RWPE2 (cell line): ENCODE measurements around the gene RAB11A.
"Not testable (repeated sequence)": the region's sequence is repeated elsewhere in the genome, so short reads cannot be mapped to it uniquely, and the experiment has no call there.

Source experiments
- ATAC-seq: fragments of 200-7000 bp; cut with Tn5 transposase; 3 replicates; pipeline ENCODE4 v1.9.1; 2021; ENCODE audit warnings: low read depth
- DNase-seq: peaks from one replicate; pipeline ENCODE4 v3.0.0-alpha.2; 2020; ENCODE audit warnings: low spot score
- H3K27ac ChIP-seq: fragments of 450-650 bp; 2 replicates; pipeline ENCODE4 v1.5.1; 2017; ENCODE audit warnings: mild to moderate bottlenecking; ENCODE audit not compliant: poor library complexity, severe bottlenecking
- H3K27me3 ChIP-seq: fragments of 250-450 bp; sonication (Bioruptor Pico); 2 replicates; pipeline ENCODE4 v1.5.1; 2021; ENCODE audit warnings: mild to moderate bottlenecking, moderate library complexity; ENCODE audit not compliant: insufficient read depth, poor library complexity, severe bottlenecking
- H3K36me3 ChIP-seq: fragments of 250-450 bp; sonication (Bioruptor Pico); 2 replicates; pipeline ENCODE4 v1.5.1; 2020; ENCODE audit warnings: low read depth, mild to moderate bottlenecking, moderate library complexity
- H3K4me1 ChIP-seq: fragments of 250-450 bp; sonication (Bioruptor Pico); 2 replicates; pipeline ENCODE4 v1.5.1; 2021; ENCODE audit warnings: mild to moderate bottlenecking, moderate library complexity; ENCODE audit not compliant: insufficient read depth, poor library complexity, severe bottlenecking
- H3K4me3 ChIP-seq: fragments of 250-450 bp; sonication (Bioruptor Pico); 2 replicates; pipeline ENCODE4 v1.5.1; 2021; ENCODE audit warnings: mild to moderate bottlenecking, moderate library complexity; ENCODE audit not compliant: severe bottlenecking
- H3K9me3 ChIP-seq: fragments of 250-450 bp; sonication (Bioruptor Pico); 2 replicates; pipeline ENCODE4 v1.5.1; 2021; ENCODE audit warnings: mild to moderate bottlenecking, moderate library complexity; ENCODE audit not compliant: severe bottlenecking
- TF ChIP-seq, protein P1 (sequence below): fragments of 450-650 bp; IDR thresholded peaks from one replicate; pipeline ENCODE4 v1.5.1; 2017; ENCODE audit warnings: mild to moderate bottlenecking, moderate library complexity; ENCODE audit not compliant: poor library complexity, severe bottlenecking

RAB11A gene

DNA sequence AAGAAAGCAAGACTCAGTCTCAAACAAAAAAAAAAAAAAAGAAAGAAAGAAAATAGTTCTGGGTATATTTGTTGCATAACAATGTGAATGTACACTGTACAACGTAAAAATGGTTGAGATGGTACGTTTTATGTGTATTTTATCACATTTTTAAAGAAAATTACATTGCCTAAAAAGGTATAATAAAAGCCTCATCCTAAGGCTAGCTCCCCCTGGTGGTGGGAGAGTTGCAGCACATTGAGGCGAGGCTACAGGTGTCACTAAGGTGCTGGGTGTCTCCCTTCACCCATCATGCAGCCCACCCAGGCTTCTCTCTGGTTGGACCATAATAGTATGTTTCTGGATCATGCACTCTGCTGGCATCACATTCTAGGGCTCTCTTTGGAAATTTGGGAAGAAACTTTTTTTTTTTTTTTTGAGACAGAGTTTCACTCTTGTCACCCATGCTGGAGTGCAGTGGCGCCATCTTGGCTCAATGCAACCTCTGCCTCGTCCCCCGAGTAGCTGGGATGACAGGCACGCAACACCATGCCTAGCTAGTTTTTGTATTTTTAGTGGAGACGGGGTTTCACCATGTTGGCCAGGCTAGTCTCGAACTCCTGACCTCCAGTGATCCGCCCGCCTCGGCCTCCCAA, 12.4 kb upstream of the RAB11A start:
- no peaks in the 10 kb centered on the region for H3K36me3 ChIP-seq
- no peaks in the 10 kb centered on the region for H3K27me3 ChIP-seq
- H3K4me3 ChIP-seq: no peak overlapping the region
- TF ChIP-seq, protein P1, sequence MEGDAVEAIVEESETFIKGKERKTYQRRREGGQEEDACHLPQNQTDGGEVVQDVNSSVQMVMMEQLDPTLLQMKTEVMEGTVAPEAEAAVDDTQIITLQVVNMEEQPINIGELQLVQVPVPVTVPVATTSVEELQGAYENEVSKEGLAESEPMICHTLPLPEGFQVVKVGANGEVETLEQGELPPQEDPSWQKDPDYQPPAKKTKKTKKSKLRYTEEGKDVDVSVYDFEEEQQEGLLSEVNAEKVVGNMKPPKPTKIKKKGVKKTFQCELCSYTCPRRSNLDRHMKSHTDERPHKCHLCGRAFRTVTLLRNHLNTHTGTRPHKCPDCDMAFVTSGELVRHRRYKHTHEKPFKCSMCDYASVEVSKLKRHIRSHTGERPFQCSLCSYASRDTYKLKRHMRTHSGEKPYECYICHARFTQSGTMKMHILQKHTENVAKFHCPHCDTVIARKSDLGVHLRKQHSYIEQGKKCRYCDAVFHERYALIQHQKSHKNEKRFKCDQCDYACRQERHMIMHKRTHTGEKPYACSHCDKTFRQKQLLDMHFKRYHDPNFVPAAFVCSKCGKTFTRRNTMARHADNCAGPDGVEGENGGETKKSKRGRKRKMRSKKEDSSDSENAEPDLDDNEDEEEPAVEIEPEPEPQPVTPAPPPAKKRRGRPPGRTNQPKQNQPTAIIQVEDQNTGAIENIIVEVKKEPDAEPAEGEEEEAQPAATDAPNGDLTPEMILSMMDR: peak; percentile 98
- DNase-seq (peak; percentile 77), ATAC-seq (peak; percentile 78)
- no peaks in the 10 kb centered on the region for H3K4me1 ChIP-seq
- no peak overlapping the region for H3K27ac ChIP-seq
- H3K9me3 ChIP-seq: no peaks in the 10 kb centered on the region

DNA sequence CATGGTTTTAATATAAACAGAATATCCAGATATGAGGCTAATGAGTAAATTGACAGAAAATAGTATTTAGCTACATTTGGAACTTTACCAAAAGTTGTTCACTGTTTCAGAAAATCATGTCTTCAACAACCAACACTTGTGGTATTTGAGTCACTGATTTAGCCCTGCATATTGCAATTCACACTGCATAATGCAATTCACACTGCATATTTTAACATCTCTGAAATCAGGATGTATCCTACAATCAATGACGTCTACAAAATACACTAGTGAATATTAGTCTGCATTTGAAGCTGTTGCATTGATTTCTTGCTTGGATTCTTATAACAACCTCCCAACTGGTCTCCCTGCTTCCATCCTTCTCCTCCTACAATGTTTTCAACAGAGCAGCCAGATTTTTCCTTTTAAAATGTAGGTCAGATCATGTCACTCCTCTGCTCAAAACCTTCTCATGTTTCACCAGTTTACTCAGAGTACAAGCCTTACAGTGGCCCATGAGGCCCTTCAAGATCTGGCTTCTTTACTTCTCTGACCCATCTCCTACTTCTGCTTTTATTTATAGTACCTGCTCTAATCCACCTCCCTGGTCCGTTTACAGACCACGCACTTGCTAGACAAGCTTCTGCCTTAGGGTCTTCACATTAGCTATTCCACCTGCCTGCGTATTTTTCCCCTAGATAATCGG, 11.4 kb upstream of the RAB11A start:
- ATAC-seq (0 out of 3 replicates have a peak, but pooled peaks have one; percentile 20), DNase-seq (no peak)
- no peaks in the 10 kb centered on the region for H3K9me3 ChIP-seq
- no peaks in the 10 kb centered on the region for H3K4me1 ChIP-seq
- H3K27ac ChIP-seq: no peak overlapping the region
- no peaks in the 10 kb centered on the region for H3K36me3 ChIP-seq
- TF ChIP-seq, protein P1: no peak
- H3K27me3 ChIP-seq: no peaks in the 10 kb centered on the region
- no peak overlapping the region for H3K4me3 ChIP-seq

DNA sequence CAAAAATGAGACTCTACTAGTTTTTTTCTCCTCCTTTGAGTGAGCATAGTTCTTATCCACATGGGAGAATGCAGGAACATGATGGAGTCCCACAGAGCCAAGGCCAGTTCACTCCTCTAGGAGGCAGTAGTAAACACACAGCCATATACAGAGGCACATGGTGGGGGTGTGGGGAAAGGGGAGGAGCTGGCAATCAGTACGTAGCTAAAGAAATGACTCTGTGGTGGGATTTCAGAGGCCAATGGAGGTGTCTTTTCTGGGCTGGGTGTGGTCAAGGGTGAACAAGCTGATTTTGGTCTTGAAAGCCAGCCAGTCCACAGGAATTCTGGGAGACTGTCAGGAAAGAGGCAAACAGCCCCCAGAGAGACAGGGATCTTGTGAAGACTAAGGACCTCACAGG, 6.6 kb upstream of the RAB11A start:
- TF ChIP-seq, protein P1: peak; percentile 29
- Histone ChIP-seq H3K9me3 (no peaks in the 10 kb centered on the region), H3K27ac (no peak overlapping the region), H3K27me3 (no peaks in the 10 kb centered on the region), H3K36me3 (no peaks in the 10 kb centered on the region), H3K4me1 (no peaks in the 10 kb centered on the region), H3K4me3 (no peak overlapping the region)
- no peak for DNase-seq
- ATAC-seq: peak; percentile 53

- Histone ChIP-seq H3K9me3 (no peaks in the 10 kb centered on the region), H3K4me1 (no peaks in the 10 kb centered on the region), H3K27ac (no peak overlapping the region), H3K4me3 (no peak overlapping the region), H3K36me3 (no peaks in the 10 kb centered on the region), H3K27me3 (no peaks in the 10 kb centered on the region)
- TF ChIP-seq, protein P1: no peak
- ATAC-seq (no peak), DNase-seq (no peak)
Observed at GRCh38 chr15:65863106-65863505, 6.2 kb upstream of the RAB11A start.

GRCh38 chr15:65867244-65867643, 2.0 kb upstream of the RAB11A start:
- DNase-seq (no peak), ATAC-seq (no peak)
- Histone ChIP-seq H3K27ac (no peak overlapping the region), H3K4me1 (peaks cover 6% of the 10 kb centered on the region), H3K36me3 (no peaks in the 10 kb centered on the region), H3K27me3 (no peaks in the 10 kb centered on the region), H3K9me3 (no peaks in the 10 kb centered on the region), H3K4me3 (no peak overlapping the region)
- TF ChIP-seq, protein P1: no peak

DNA sequence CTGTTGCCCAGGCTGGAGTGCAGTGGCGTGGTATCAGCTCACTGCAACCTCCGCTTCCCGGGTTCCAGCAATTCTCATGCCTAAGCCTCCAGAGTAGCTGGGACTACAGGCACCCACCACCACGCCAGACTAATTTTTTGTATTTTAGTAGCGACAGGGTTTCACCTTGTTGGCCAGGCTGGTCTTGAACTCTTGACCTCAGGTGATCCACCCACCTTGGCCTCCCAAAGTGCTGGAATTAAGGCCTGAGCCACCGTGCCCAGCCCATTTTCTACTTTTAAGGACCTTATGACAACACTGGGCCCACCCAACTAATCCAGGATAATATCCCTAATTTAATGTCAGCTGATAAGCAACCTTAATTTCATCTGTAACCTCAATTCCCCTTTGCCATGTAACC, 1.4 kb upstream of the RAB11A start:
- ATAC-seq, DNase-seq, H3K27ac ChIP-seq, H3K27me3 ChIP-seq, H3K4me3 ChIP-seq, H3K9me3 ChIP-seq, H3K36me3 ChIP-seq: not testable (repeated sequence)
- H3K4me1 ChIP-seq: peaks cover 12% of the 10 kb centered on the region
